EH (cell line): Measurements from ENCODE around the gene UBAP1.
A peak's percentile ranks its signal among the peaks of the same experiment; 100 is the strongest.
"Not testable (repeated sequence)": the region's sequence is repeated elsewhere in the genome, so short reads cannot be mapped to it uniquely, and the experiment has no call there.

Source experiments
- DNase-seq: peaks from one replicate; pipeline ENCODE4 v3.0.0-alpha.2; 2015; ENCODE audit warnings: low read depth

UBAP1 gene

GRCh38 chr9:34262971-34263370 is 84.1 kb downstream of the UBAP1 start:
- no peak for DNase-seq

GRCh38 chr9:34267660-34268059 is 88.8 kb downstream of the UBAP1 start:
- no peak for DNase-seq

GRCh38 chr9:34271265-34272006 is 92.6 kb downstream of the UBAP1 start:
- no peak for DNase-seq

- DNase-seq = no peak
Observed at GRCh38 chr9:34272101-34272541, 93.3 kb downstream of the UBAP1 start.

GRCh38 chr9:34273588-34273987 is 94.7 kb downstream of the UBAP1 start:
- not testable (repeated sequence) for DNase-seq

GRCh38 chr9:34275811-34276210 is 97.0 kb downstream of the UBAP1 start:
- DNase-seq = no peak

- peak; percentile 13 for DNase-seq
Observed at GRCh38 chr9:34276772-34277171, 97.9 kb downstream of the UBAP1 start.

- DNase-seq = peak; percentile 50
Observed at GRCh38 chr9:34279411-34279810, 100.6 kb downstream of the UBAP1 start.

GRCh38 chr9:34282096-34282495 is 103.3 kb downstream of the UBAP1 start:
- DNase-seq = no peak

- no peak for DNase-seq
Observed at GRCh38 chr9:34289159-34289558, 110.3 kb downstream of the UBAP1 start.

GRCh38 chr9:34291023-34291422 is 112.2 kb downstream of the UBAP1 start:
- DNase-seq = no peak

GRCh38 chr9:34291423-34291822 is 112.6 kb downstream of the UBAP1 start:
- no peak for DNase-seq

GRCh38 chr9:34292552-34292951 is 113.7 kb downstream of the UBAP1 start:
- no peak for DNase-seq

GRCh38 chr9:34301064-34301463 is 122.2 kb downstream of the UBAP1 start:
- DNase-seq = not testable (repeated sequence)
